ENCODE measurements around the gene MFSD12.

DNA sequence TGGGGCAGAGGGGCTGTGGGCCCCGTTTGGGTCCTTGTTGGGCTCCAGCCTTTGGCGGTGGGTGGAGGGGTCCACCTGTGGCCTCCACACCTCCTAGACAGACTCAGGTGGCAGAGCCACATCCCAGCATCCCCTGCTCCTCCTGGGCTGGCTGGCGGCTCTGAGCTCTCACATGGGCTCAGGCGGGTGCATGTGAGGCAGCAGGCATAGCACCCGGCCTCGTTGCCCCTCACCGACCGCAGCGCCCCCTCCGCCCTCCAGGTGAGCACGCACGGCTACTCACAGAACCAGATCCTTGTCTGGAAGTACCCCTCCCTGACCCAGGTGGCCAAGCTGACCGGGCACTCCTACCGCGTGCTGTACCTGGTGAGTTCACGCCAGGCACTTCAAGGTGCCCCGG lies 24.4 kb downstream of the MFSD12 start:
- TF ChIP-seq, protein P1, sequence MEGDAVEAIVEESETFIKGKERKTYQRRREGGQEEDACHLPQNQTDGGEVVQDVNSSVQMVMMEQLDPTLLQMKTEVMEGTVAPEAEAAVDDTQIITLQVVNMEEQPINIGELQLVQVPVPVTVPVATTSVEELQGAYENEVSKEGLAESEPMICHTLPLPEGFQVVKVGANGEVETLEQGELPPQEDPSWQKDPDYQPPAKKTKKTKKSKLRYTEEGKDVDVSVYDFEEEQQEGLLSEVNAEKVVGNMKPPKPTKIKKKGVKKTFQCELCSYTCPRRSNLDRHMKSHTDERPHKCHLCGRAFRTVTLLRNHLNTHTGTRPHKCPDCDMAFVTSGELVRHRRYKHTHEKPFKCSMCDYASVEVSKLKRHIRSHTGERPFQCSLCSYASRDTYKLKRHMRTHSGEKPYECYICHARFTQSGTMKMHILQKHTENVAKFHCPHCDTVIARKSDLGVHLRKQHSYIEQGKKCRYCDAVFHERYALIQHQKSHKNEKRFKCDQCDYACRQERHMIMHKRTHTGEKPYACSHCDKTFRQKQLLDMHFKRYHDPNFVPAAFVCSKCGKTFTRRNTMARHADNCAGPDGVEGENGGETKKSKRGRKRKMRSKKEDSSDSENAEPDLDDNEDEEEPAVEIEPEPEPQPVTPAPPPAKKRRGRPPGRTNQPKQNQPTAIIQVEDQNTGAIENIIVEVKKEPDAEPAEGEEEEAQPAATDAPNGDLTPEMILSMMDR (IDR thresholded peaks at IDR 0.05), result no peak
- no peak for TF ChIP-seq POLR2A (IDR thresholded peaks at IDR 0.05)
